ENCODE data around the gene ARID5B.

The ARID5B gene

DNA sequence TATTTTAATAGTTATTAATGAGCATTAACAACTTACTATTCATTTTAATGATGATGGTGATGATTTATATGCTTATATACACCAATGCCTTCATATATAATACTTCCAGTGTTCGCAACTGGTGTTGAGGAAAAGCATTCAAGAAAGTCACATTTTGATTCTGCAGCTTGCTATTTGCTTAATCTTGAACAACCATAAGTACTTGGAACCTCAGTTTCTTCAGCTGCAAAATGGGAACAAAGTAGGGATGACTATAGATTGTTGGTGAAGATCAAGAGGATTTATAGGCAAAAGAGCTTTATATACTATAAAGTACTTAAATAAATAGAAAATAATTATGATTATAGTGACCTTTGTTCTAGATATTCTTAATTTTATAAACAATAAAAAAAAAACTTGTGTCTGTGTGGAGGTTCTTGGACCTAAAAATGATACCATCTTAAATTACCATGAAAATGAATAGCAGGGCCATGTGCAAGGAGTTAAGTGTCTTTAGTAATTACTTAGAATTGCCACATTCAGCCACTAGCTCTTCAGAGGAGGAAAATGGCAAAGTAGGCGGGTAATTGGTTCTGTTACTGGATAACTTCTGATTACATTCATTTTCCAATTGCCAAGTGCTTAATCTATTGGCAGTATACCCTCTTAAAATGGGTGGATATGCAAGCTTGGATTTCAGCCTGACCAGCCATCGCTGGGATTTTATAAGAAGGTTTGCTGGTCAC is 4.5 kb downstream of the ARID5B start:
- no peak for DNase-seq (ENCODE audit: low spot score)

DNA sequence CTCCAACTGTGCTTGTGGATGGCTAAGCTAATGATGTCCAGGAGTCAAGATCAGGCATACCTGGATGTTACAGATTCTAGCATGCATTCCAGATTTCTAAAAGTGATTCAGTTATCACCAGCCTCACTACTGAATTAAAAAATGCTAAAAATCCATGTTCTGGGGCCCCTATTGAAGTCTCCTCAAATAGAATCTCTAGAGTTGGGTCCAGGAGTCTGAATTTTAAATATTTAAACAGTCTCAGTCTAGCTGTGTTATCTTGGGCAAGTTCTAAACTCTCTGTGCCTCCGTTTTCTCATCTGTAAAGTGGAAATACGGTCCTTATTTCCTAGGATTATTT is 5.0 kb downstream of the ARID5B start:
- DNase-seq (ENCODE audit: low spot score) = no peak

DNA sequence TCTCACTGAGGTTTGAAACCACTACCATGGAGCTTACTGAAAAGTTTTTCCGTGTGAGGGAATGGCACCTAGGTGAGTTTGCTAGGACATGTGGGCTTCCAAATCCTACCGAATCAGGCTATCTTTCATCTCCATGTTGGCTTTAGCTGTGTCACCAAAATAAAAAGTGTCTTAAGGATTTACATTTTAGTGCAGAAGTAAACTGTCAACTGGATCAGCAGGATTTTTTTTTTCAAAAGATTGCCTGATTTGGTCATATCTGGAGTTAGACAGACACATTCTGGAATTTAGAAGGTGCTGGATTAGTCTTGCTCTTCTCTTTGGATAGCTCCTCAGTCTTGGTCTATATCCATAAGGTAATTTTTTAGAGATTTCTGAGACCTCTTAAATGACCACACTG is 5.5 kb downstream of the ARID5B start:
- DNase-seq (ENCODE audit: low spot score) = no peak

DNA sequence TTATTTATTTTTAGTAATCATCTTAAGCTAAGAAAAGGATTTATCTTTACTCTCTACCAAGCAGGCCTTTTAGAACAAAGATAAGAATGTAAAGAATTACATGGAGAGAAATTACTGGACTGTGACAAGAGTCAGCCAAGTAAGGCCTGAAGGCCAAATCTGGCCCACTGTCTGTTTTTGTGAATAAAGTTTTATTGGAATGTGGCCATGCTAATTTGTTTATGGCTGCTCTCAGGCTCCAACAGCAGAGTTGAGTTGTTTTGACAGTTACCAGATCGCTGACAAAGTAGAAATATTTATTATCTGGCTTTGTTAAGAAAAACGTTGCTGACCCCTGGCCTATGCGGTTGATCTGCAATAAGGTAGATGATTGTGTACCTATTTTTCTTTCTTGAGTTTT is 6.1 kb downstream of the ARID5B start:
- DNase-seq (ENCODE audit: low spot score) = no peak

DNA sequence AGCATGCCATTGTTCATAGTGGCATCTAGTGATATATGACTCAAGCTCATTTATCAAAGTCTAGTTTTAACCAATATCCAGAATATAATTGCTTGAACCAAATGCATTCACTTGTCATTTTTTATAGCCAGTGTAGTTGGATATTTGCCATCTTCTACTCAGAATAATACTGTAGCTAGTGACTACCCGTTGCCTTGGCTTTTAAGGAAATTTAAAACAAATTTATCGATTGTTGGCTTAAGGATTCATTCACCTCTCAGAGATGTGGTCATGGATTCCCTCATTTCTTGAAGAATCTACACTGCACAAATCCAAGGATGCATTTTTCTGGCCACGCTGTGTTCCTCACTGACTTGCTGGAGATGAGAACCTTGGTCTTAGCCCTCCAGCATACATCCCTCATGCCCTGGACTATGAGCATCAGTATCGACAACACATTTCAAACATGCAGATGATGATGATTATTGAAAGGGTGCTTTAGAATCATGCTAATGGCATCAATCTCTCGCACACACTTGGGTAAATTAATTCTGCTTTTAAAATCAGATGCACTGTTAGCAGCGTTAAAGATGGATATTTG is 8.8 kb downstream of the ARID5B start:
- DNase-seq (ENCODE audit: low spot score) = no peak

DNA sequence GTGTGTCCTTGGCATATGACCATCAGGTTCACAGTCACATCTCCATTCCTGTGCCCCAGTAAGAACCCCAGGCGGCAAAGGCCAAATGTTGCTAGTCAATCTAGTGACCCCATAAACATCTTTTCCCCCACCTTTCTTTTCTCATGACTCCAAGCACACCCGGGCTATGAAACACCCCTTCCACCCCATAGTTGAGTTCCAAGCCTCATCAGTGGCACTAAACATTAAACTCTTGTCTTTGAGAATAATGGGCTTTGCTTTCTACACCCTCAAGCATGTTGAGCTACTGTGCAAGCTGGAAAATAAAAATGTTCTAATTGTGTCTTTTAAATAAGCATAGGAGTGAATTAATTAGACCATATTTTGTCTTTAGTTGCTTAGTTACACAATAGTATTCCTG is 9.4 kb downstream of the ARID5B start:
- DNase-seq (ENCODE audit: low spot score) = no peak

DNA sequence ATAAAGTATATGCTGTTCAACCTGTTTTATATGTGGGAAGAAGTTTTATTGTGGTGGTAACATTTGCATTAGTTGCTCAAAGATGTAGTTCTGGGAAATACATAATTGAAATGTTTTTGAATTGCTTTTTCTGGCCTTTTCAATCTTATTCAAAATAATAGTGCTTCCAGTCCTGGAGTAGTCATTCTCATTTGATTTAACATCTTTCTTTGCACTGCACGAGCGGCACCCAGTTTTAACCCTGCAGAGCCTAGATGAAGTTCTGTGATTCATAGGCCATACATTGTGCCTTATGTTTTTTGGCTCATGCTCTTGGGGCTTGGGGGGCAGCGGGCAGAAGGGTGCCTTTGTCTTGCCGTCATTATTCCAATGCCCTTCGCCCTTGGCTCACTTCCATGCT is 9.9 kb downstream of the ARID5B start:
- no peak for DNase-seq (ENCODE audit: low spot score)

DNA sequence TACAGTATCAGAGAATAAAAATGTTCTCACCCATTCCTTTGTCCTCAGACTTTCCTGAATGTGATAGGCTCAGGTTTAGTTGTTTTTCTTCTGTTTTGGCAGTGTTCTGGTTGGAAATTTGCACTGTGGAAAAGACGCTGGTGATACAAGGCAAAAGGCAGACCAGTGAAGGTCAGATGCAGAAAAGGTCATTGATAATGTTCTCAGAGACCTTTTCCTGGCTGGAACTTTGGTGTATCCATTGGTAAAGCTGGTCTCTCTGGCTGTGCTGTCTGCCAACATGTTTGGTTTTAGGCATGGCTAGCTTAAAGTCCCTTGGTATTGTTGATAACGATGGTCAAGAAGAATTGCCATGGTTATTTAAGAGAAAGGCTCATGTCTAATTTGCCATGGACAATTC is 11.5 kb downstream of the ARID5B start:
- no peak for DNase-seq (ENCODE audit: low spot score)

DNA sequence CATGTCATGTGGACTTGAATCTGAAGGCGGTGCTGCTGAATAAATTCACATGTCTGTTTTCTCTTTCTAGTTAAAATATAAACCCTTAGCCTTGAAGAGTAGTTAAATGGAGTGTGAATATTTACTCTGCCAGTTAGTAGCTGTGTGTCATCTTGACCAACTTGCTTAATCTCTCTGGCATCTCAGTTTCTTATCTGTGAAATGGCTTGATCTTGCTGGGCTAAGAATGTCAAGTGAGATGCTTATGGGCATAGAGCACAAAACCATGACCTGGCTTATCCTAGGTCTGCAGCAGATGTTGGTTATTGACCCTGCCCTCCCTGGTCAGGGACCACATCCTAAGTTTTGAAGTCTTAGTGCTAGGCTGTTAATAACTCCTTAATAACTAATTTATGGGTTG is 16.6 kb downstream of the ARID5B start:
- DNase-seq (ENCODE audit: low spot score) = peak; percentile 83

DNA sequence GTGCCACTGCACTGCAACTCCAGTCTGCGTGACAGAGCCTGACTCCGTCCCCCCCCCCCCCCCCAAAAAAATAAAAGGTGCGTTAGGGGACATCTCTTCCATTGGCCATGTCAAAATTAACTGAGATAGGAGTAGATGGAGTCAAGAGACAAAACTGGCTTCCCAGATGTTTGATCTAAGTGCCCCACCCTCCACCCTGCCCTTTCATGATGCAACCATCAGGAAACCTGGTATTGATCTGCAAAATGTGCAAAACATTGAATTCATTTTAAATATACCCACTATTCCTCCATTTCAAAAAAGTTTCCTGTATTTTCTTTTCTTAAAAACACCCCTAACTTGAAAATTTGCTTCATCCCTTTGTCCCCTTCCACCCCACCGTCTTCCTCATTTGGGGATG is 17.5 kb downstream of the ARID5B start:
- no peak for DNase-seq (ENCODE audit: low spot score)

DNA sequence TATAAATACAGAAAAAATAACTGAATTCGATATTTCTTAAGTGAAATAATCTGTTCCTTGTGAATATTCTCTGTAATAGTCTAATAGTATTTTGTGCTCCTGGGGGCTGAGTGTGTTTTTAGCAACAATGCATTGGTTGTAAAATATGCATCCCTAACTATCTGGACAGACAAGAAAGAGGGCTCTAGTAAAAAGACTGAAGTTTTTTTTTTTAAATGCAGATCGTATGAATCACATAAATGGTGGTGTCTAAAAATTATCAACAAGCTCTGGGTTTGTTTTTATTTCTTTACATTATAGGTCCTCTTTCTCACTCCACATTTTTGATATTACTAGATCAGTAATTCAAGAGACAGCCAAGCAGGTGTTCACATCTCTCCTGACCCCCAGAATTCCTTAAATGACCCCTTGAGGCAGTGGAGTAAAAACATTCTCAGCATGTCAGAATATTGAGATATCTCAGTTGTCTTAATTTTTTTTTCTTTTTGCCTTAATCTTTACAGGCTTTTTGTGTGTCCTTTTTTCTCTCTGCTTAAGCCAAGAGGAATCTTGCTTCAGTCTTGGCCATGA is 18.2 kb downstream of the ARID5B start:
- DNase-seq (ENCODE audit: low spot score) = no peak

DNA sequence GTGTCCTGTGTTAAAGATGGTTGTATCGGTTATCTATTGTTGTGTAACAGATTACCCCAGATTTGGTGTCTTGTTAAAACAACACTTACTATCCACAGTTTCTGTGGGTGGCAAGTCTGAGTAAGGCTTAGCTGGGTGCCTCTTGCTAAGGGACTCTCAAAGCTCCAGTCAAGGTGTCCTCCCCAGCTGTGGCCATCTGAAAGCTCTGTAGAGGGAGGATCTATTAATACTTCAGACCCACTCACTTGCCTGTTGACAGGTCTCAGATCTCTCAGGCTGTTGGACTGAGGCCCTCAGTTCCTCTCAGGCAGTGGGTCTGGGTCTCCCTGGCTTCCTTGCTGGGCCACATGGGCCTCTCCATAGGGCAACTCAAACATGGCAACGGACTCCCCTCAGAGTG is 19.6 kb downstream of the ARID5B start:
- DNase-seq (ENCODE audit: low spot score) = no peak

DNA sequence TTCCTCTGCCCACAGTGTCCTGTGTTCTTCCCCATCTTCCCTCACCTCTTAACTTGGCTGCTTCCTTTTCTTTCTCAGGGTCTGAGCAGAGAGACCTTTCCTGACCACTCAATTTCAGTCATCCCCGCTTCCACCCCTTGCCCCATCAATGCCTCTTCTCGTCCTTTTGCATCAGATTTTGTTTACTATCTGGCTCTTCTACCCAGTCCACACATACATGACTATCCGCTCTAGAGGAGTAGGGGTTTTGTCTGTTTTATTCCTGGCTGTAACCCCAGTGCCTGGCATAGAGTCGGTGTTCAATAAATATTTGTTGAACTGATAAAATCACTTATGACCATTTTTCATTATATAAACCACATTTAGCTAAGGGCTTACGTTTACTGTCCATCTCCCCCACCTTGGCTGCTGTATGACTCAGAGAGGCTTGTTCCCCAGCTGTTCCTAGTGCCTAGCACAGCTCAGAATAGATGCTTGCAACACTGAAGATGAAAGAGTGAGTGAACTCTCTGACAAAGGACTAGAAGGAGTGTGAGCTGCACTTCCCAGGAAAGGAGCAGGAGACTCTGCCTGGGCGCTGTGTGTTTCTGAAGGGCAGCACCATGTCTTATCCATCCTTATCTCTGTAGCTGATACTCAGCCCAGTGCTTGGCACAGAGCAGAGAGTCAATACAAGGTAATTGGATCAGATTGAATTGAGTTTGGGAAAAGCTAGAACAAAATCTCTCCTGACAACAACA is 21.9 kb downstream of the ARID5B start:
- DNase-seq (ENCODE audit: low spot score) = no peak

DNA sequence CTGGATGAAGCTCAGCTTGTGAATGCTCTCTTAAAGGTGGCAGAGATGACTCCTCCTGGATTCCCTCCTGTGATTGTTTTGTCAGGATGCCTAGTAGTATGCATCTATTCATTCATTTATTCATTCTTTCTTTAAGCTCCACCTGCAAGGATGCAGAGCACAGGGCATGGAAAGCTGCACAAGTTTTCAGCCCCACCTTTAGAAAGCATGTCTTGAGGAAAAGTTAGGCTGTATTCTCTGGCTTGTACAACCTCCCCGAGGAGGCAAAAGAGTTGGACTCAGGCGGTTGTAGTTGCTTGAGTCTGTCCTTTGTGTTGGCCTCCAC is 22.4 kb downstream of the ARID5B start:
- DNase-seq (ENCODE audit: low spot score) = no peak

DNA sequence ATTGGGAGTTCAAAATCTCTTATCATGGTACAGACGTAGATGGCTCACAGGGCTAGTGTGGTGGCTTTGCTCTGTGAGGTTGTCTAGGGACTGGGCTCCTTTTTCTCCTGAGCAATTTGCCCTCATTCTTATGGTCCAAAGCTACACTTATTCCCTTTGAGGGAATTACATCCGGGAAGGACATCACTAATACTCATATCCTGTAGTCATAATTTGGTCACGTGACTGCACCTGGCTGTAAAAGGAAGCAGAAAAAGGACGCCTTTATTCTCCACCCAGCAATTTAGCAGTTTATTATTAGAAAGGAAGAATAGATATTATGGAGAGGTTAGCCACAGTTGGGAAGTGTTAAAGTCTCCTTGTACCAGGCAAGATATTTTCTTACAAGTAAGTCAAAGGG is 28.1 kb downstream of the ARID5B start:
- no peak for DNase-seq (ENCODE audit: low spot score)

DNA sequence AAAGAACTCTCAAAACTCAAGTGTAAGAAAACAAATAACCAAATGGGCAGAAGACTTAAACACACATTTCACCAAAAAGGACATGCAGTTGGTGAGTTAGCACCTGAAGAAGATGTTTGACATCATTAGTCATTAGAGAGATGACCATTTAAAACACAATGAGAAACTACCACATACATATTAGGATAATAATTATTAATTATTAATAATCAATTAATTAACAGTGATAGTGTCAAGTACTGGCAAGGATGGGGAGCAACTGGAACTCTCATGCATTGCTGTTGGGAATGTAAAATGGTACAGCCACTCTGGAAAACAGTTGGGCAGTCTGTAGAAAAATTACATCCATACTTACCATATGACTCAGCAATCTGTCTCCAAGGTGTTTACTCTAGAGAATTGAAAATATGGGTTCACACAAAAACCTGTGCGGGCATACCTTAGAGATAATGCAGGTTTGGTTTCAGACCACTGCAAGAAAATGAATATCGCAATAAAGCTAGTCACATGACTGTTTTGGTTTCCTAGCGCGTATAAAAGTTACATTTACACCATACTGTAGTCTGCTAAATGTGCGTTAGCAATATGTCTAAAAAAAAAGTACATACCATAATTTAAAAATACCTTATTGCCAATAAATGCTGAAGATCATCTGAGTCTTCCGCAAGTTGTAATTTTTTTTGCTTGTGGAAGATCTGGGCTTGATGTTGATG is 30.3 kb downstream of the ARID5B start:
- peak; percentile 53 for DNase-seq (ENCODE audit: low spot score)

DNA sequence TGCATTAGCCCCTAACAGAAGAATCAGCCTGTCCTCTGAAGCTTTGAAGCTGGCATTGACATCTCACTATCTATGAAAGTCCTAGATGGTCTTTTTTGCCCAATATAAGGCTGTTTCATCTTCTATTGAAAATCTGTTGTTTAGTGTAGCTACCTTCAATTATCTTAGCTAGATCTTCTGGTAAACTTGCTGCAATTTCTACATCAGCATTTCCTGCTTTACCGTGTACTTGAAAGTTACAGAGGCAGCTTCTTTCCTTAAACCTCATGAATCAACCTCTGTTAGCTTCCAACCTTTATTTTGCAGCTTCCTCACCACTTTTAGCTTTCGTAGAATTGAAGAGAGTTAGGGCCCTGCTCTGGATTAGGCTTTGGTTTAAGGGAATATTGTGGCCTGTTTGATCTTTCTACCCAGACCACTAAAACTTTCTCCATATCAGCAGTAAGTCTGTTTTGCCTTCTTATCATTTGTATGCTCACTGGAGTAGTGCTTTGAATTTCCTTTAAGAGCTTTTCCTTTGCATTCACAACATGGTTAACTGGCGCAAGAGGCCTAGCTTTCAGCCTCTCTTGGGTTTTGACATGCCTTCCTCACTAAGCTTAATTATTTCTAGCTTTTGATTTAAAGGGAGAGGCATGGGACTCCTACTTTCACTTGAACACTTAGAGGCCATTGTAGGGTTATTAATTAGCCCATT is 32.5 kb downstream of the ARID5B start:
- no peak for DNase-seq (ENCODE audit: low spot score)

DNA sequence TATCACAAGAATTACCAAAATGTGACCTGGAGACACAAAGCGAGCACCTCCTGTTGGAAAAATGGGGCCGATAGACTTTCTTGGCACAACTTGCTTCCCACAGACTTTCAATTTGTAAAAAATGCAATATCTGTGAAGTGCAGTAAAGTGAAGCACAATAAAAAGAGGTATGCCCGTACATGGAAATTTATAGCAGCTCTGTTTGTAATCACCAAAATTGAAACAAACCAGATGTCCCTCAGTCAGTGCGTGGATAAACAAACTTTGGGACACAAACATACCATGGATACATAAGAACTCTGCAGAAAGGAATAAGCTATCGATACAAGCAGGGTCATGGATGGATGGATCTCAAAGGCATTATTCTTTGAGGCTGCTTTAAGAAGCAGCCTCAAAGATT is 33.6 kb downstream of the ARID5B start:
- no peak for DNase-seq (ENCODE audit: low spot score)

DNA sequence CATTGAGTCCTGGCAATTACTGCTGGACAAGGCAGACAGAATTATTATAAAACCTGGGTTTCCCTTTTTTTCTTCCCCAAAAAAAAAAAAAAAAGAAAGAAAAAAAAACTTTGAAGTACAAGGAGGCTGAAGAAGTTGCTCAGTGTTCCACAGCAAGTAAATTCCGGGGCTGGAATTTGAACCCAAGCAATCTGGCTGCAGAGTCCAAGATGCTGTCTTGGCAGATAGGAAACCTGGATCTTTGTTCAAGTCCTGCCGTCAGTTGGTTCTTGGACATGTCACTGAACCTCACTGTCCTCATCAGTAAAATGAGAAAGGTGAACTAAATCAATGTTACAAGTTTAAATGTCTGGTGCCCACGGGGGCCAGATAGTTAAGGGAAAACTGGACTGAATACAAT is 35.3 kb downstream of the ARID5B start:
- no peak for DNase-seq (ENCODE audit: low spot score)

DNA sequence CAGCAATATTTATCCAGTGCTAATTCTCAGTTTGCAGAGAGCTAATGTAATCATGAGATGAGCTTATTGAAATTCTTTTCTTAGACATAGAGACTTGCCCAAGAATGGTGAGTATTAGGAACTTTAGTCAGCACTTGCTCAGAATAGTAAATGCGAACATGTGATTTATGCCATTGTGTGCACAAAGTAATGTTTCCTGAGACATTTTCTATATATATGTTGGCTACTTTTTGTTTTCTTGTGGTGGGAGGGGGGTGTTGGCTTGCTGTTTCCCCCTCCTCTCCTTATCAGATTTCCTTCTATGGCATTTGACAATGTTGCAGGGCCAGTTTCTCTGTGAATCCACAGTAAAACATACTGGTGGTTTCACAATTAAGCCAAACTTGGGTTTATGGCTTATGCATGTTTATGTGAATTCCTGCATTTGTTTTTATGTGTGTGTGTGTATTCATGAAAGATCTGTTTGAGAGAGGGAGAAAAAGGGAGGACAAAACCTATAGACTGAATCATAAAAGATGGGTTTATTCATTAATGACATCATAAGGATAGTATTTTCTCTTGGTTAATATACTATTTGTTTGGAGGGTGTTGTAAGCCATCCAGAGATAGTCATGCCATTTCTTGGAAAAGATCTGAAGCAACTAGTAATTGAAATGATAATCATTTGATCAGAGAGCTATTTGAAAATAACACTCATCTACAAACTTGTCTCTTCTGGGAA is 36.3 kb downstream of the ARID5B start:
- DNase-seq (ENCODE audit: low spot score) = peak; percentile 53

DNA sequence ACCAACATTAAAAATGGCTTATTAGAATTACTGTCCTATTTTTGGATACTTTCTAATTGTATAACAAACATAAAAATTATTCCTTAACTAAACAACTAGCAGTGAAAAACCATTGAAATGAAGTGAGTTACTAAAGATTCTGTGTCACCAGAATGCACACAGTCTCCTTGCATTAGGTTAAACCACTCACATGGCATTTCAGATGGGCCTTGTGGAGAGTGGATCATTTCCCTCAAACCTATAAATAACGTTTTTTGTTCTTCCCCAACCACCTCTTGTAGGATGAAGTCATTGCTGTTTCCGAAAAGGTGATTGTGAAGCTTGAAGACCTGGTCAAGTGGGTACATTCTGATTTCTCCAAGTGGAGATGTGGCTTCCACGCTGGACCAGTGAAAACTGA is 38.4 kb downstream of the ARID5B start:
- DNase-seq (ENCODE audit: low spot score) = no peak

All from kidney tubule cell (primary cell).